Measurements from ENCODE around the gene PARD3.

PARD3 gene

GRCh38 chr10:34340934-34341333 is 474.2 kb downstream of the PARD3 start:
- Histone ChIP-seq H3K36me3 (ENCODE audit: control insufficient read depth, insufficient read depth, low read length) (no peaks in the 10 kb centered on the region), H3K27me3 (replicated peaks; ENCODE audit: control insufficient read depth, insufficient read depth, low read length) (no peaks in the 10 kb centered on the region), H3K4me3 (replicated peaks; ENCODE audit: low read depth, low read length) (no peak overlapping the region)
- DNase-seq (ENCODE audit: extremely low read depth, insufficient read length) = no peak
- no peak for TF ChIP-seq CTCF (IDR thresholded peaks at IDR 0.05; ENCODE audit: insufficient read depth, low read length, poor library complexity, severe bottlenecking)

GRCh38 chr10:34339816-34340553 is 475.1 kb downstream of the PARD3 start:
- TF ChIP-seq CTCF (IDR thresholded peaks at IDR 0.05; ENCODE audit: insufficient read depth, low read length, poor library complexity, severe bottlenecking) = no peak
- Histone ChIP-seq H3K4me3 (replicated peaks; ENCODE audit: low read depth, low read length) (no peak overlapping the region), H3K36me3 (ENCODE audit: control insufficient read depth, insufficient read depth, low read length) (no peaks in the 10 kb centered on the region), H3K27me3 (replicated peaks; ENCODE audit: control insufficient read depth, insufficient read depth, low read length) (no peaks in the 10 kb centered on the region)
- no peak for DNase-seq (ENCODE audit: extremely low read depth, insufficient read length)

- Histone ChIP-seq H3K27me3 (replicated peaks; ENCODE audit: control insufficient read depth, insufficient read depth, low read length) (no peaks in the 10 kb centered on the region), H3K4me3 (replicated peaks; ENCODE audit: low read depth, low read length) (no peak overlapping the region), H3K36me3 (ENCODE audit: control insufficient read depth, insufficient read depth, low read length) (no peaks in the 10 kb centered on the region)
- DNase-seq (ENCODE audit: extremely low read depth, insufficient read length) = no peak
- no peak for TF ChIP-seq CTCF (IDR thresholded peaks at IDR 0.05; ENCODE audit: insufficient read depth, low read length, poor library complexity, severe bottlenecking)
Observed at GRCh38 chr10:34337917-34338316, 477.2 kb downstream of the PARD3 start.

GRCh38 chr10:34335960-34336690 is 479.0 kb downstream of the PARD3 start:
- DNase-seq (ENCODE audit: extremely low read depth, insufficient read length) = no peak
- H3K36me3 ChIP-seq (ENCODE audit: control insufficient read depth, insufficient read depth, low read length) = no peaks in the 10 kb centered on the region
- TF ChIP-seq CTCF (IDR thresholded peaks at IDR 0.05; ENCODE audit: insufficient read depth, low read length, poor library complexity, severe bottlenecking) = no peak
- no peaks in the 10 kb centered on the region for H3K27me3 ChIP-seq (replicated peaks; ENCODE audit: control insufficient read depth, insufficient read depth, low read length)
- no peak overlapping the region for H3K4me3 ChIP-seq (replicated peaks; ENCODE audit: low read depth, low read length)

- no peak for DNase-seq (ENCODE audit: extremely low read depth, insufficient read length)
- no peak for TF ChIP-seq CTCF (IDR thresholded peaks at IDR 0.05; ENCODE audit: insufficient read depth, low read length, poor library complexity, severe bottlenecking)
- no peaks in the 10 kb centered on the region for H3K27me3 ChIP-seq (replicated peaks; ENCODE audit: control insufficient read depth, insufficient read depth, low read length)
- no peak overlapping the region for H3K4me3 ChIP-seq (replicated peaks; ENCODE audit: low read depth, low read length)
- no peaks in the 10 kb centered on the region for H3K36me3 ChIP-seq (ENCODE audit: control insufficient read depth, insufficient read depth, low read length)
Observed at GRCh38 chr10:34334908-34335307, 480.2 kb downstream of the PARD3 start.

All from GM06990 (cell line).